Activated CD4-positive, alpha-beta T cell treated with anti-CD3 and anti-CD28 coated beads, Interleukin-10, Interleukin-2, amounts not matched to agents 100 ng/mL and 50 ng/mL, durations not matched to agents 16 hours and 8 hours (primary cell): ENCODE data around the gene SOWAHB.
"Not testable (repeated sequence)": the region's sequence is repeated elsewhere in the genome, so short reads cannot be mapped to it uniquely, and the experiment has no call there.

Experiments used
- DNase-seq: peaks from one replicate; pipeline ENCODE4 v3.0.0-alpha.2; 2020

SOWAHB gene

DNA sequence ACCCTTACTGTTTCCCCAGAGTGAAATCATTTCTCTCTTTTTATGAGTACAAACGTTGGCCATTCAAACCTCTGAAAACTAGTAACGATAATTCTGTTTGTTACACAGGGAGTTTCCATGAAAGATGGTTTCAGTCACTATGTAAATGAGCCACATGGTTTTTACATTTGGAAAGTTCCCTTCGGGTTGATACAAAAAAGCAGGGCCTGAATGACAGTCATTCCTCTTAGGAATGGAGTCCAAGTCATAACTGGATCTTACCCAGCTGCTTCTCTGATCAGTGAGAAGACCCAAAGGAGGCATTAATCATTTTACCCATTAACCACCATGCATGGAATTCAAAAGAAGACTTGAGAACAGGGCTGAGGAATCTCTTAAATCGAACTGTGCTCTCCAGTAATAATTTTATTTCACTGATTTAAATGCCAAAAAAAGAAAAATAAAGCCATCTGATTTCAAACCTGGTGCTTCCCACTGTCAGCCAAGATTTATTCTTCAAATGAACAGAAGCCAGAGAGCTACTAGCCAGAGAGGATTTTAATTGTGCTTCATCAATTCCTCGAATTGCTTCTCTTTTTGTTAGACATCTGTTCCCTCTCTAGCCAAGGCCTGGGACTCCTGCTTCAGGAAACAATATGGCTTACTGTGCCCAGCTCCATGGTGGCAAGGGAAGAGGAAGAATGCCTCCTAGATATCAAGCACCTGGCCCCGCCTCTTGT is 3.2 kb downstream of the SOWAHB start:
- no peak for DNase-seq

DNA sequence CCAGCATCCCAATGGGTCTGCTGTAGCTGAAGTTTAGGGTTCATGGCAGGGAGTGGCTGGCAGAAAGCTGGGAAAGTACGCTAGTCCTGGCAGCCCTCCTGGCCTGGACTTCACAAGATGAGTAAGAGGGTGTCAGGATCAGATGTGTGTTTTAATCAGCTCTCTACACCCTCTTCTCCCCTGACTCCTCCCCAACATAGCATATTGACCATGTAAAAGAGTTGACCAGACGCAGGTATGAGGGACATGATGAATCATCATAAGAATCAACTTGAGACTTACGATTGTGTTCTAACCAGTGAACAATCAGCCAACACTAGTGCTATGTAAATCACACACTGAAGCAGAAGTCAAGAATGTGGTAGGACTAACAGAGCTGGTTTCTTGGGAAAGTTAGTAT is 5.3 kb downstream of the SOWAHB start:
- no peak for DNase-seq

DNA sequence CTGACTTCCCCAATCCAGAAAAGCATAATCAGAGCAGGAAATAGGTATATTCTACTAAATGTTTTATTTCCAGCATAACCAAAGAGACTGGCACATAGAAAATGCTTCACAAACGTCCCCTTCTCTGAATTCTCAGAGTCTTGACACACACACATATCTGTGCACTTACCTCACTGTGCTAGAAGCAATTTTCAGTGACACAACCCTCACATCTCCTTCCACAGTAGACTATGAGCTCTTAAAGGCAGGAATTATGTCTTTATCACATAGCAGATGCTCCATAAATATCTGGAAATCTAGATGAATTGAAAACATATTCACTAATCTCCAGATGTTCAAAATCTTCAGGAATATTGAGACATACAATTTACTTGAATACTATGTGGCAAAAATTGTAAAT is 5.9 kb downstream of the SOWAHB start:
- DNase-seq, result no peak

GRCh38 chr4:76886848-76887441 is 11.0 kb downstream of the SOWAHB start:
- DNase-seq, result no peak

- no peak for DNase-seq
These were observed 11.7 kb downstream of the SOWAHB start for GRCh38 chr4:76886214-76886613.

GRCh38 chr4:76883147-76883546 is 14.8 kb downstream of the SOWAHB start:
- DNase-seq, result no peak

DNA sequence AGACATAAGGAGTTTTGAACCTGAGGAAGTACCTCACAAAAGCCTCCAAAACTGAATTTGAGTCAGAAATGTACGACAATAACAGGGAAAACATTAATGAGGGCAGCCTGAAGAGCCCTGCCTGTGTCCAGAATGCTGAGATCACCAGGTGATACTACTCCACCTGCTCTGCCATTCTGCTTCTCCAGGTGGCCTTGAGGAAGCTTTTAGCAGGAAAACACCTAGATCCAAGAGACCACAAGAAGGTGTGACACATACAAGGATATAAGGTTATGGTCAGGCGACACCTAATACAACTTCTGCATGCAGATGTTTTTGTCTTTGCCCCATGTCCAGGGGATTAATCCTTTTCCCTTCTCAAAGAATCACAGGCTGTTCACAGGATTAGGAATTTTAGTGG is 15.3 kb downstream of the SOWAHB start:
- no peak for DNase-seq

DNA sequence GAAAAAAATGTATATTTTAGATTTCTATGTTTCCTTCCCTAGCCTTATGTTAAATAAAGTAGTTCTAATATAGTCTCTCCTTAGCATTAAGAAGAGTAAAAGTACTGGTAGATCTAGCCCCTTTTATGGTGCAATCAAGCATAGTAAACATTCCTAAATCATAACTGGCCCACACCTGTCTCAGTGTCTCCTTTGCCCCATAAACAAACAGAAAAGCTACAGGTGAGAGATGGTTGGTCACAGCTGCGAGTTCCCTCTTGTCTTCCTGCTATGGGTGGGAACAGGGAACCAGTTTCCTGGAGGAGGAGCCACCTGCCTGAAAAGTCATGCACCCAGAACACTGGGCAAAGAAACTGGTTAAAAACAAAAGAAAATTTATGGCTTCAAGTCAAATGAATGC is 16.6 kb downstream of the SOWAHB start:
- no peak for DNase-seq

DNA sequence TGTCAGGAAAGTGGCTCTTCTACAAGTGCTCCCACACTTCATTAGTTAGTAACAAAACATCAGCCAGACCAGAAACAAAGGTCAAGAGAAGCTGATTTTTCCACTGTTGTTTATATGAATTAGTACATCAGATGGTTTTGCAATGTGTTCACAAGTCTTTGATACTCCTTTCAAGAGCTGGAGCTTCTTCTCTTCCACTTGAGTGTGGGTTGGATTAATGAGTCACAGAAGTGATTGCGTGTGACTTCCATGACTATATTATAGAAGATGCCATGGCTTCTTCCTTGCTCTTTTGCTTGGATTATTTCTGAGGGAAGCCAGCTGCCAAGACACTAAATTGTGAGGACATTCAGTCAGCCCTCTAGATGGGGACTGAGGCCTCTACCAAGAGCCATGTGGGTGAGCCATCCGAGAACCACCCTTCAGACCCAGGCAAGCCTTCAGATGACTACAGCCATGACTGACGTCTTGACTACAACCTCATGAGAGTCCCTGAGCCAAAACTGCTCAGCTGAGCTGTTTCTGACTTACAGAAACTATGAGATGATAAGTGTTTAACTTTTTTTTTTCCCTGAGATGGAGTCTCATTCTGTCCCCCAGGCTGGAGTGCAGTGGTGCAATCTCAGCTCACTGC is 18.1 kb downstream of the SOWAHB start:
- DNase-seq, result no peak

GRCh38 chr4:76878641-76879165 is 19.2 kb downstream of the SOWAHB start:
- DNase-seq, result not testable (repeated sequence)

DNA sequence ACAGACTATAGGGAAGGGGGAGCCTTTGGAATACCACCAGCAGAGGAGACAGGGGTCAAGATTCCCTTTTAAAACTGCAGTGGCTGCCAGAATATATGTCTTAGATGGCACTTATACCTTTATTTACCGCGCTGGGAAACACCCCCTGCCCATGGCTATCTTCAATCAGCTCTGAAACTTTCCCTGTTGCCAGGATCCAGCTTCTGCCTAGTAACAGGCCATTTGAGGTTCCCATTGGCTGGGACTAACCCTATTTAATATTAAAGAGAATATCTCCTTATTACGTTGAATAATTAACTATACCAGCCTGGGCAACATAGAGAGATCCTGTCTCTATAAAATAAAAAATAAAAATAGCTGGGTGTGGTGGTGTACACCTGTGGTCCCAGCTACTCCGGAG is 23.8 kb downstream of the SOWAHB start:
- no peak for DNase-seq

- no peak for DNase-seq
These were observed 24.4 kb downstream of the SOWAHB start for GRCh38 chr4:76873495-76873894.

GRCh38 chr4:76872556-76872955 is 25.4 kb downstream of the SOWAHB start:
- no peak for DNase-seq

DNA sequence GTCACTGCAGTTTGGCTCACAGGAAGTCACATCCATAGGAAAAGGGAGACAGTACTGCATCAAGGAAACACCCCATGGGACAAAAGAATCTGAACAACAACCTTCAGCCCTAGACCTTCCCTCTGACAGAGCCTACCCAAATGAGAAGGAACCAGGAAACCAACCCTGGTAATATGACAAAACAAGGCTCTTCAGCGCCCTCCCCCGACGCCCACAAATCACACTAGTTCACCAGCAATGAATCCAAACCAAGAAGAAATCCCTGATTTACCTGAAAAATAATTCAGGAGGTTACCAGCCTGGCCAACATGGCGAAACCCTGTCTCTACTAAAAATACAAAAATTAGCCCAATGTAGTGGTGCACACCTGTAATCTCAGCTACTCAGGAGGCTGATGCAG is 29.2 kb downstream of the SOWAHB start:
- DNase-seq, result not testable (repeated sequence)

DNA sequence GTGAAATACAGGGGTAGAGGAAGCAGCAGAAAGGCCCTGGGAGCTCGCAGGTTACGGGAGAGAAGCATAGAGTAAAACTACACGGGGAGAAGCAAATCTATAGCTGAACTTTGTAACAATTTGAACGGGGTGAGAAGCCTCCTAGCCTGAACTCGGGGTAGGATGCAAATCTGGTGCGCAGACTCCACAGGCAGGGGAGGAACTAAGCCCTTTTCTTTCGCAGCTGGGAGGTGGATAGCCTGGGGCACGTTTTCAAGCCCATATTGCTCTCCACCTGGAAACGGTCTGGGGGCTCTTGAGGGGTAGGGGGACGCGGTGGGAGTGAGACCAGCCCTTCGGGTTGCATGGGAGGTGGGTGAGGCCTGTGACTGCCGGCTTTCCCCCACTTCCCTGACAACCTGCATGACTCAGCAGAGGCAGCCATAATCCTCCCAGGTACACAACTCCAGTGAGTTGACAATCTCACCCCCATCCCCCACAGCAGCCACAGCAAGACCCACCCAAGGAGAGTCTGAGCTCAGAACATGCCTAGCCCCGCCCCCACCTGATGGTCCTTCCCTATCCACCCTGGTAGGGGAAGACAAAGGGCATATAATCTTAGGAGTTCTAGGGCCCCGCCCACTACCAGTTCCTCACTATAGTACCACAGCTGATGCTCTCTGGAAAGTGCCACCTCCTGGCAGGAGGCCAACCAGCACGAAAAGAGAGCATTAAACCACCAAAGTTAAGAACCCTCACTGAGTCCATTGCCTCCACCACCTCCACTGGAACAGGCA is 29.9 kb downstream of the SOWAHB start:
- no peak for DNase-seq

DNA sequence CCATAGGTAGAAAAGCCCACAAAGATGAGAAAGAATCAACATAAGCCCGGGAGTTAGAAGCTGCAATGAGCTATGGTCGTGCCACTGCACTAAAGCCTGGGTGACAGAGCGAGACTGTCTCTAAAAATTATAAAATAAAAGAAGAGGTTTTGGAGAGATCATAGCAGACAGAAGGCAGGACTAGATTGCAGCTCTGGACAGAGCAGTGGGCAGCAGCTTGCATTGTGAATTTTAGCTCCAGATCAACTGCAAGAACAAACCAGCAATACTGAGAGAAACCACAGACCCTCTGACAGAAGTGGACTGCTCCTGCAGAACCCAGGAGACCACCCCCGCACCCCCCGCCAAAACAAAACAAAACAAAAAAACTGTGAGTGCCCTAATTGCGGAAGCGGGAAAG is 30.6 kb downstream of the SOWAHB start:
- no peak for DNase-seq

DNA sequence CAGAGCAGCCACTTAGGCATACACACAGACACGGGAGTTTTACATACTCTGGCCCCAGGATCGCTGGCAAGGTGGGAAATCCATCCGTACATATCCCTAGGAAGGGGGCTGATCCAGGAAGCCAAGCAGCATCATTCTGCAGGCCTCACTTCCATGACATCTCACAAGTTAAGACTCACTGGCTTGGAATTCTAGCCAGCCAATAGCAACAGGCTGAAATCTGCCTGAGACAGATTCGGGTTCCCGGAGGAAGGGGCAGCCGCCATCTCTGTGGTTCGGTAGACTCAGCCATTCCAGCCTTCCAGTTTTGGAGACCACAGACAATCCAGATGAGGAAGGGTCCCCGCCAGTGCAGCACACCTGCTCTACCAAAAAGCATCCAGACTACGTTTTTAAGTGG is 31.3 kb downstream of the SOWAHB start:
- DNase-seq, result no peak

DNA sequence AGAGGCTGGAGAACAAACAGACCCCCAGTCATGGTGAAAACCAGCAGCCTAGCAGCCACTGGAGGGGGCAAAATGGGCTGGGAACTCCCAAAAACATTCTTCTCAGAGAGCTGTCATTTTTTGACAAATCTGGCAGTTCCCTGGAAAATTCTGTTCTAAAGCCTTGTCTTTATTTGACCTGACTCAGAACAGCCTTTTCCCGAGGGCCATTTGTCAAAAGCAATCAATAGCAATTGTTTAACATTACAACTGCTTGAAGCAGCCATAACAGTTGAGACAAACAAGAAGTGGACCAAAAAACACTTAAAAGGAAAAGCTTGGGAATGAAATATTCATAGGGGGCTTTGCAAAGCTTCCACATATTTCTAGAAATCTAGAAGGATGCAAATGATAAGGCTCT is 39.6 kb downstream of the SOWAHB start:
- DNase-seq, result no peak

GRCh38 chr4:76857074-76857409 is 40.9 kb downstream of the SOWAHB start:
- no peak for DNase-seq

DNA sequence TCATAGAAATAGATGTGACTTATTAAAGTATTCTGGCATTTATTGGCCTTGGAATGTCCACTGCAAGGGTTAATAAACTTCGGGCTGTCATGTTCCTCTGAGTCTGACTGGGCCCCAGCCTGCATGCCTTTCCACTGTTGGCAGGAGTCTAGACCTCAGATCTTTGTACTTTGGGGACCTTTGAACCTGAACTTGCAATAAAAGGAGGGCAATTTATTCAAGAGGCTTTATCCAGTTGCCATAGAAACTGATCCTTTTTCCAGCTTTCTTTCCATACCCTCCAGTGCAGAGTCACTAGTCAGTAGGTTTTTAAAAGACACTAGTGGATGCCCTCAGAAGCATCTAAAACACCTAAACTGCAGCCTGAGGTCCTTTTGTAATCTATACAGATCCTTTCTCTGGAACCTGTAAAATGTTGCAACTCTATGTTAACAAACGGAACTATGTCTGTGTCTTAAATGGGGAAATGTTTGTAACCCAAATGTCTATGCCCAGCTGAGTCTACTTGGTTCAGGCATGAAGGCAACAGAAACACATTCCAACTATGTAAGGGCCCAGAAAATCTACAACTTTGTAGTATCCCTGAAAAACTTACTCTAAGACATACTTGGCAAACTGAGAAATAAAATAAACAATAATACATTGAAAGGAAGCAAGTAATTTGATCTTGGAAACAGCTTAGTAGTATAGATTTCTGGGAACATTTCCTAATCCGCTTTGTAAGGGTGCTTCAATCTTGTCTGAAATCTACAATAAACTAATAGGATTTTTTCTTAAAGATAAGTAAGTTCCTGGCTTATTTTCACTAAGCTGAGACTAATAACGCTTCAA is 41.5 kb downstream of the SOWAHB start:
- DNase-seq, result no peak

- DNase-seq, result no peak
These were observed 43.1 kb downstream of the SOWAHB start for GRCh38 chr4:76854858-76855257.

DNA sequence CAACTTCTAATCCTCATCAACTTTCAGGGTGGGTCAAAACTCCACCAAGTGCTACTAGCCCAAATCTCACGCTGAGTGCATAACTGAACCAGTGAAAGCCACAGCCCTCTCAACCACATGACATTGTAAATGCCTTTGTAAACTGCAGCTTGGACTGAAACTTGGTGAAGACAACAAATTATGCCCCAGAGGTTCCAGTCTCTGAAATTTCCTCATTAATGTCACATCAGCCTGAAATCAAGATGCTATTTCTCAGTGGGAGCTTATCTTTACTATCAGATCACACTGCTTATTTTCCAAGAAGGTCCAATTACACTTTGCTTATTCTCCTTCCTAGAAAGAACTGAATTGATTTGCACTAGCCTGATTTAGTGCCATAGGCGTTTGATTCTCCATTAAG is 46.6 kb downstream of the SOWAHB start:
- no peak for DNase-seq

DNA sequence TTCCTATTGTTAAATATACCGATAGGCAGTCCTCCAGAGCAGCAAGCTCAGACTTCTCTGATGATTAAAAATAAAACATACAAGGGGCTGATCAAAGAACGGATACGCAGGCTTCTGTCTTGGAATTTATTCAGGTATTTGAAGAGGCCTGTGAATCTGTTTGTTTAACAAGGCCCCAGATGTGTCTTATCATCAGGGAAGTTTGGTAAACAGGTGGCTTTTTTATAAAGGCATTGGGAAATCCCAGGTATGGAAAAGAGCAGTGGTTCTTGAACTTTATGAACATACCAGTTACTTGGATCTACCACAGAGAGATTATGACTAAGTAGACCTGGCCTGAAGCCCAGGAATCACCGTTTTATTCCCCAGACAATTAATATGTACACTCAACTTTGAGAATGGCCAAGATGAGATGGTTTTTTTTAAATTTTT is 47.9 kb downstream of the SOWAHB start:
- no peak for DNase-seq
